Measurements from ENCODE around the gene TMEM176A. TPM values are rescaled to one million over a fixed set of nuclear protein-coding genes. Genes with fewer than 3 reads are reported as not detected.

Gene TMEM176A
- total and polyA plus RNA-seq, 9 donors, result 71.8 to 166 (median 127) TPM

DNA sequence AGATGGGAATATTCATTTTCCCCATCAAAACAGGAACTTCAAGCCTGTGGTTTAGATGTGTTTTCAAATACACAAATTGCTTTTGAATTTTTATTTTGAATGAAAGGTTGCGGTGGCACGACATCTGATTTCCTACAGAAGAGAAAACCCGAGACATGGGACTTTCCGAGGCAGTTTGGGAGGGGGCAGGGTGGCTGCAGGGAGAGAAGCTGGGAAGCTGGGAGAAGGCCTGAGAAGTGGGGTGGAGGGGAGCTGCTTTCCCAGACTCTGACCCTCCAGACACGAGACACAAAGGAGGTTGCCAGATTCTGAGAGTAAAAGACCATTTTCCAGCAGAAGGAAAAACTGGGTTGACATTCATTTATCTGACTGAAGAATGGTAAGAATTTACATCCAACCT lies 19.6 kb downstream of the TMEM176A start:
- TF ChIP-seq EP300 (IDR thresholded peaks at IDR 0.05) (no peak), POLR2A (IDR thresholded peaks at IDR 0.05) (no peak)
- TF ChIP-seq, protein P1, sequence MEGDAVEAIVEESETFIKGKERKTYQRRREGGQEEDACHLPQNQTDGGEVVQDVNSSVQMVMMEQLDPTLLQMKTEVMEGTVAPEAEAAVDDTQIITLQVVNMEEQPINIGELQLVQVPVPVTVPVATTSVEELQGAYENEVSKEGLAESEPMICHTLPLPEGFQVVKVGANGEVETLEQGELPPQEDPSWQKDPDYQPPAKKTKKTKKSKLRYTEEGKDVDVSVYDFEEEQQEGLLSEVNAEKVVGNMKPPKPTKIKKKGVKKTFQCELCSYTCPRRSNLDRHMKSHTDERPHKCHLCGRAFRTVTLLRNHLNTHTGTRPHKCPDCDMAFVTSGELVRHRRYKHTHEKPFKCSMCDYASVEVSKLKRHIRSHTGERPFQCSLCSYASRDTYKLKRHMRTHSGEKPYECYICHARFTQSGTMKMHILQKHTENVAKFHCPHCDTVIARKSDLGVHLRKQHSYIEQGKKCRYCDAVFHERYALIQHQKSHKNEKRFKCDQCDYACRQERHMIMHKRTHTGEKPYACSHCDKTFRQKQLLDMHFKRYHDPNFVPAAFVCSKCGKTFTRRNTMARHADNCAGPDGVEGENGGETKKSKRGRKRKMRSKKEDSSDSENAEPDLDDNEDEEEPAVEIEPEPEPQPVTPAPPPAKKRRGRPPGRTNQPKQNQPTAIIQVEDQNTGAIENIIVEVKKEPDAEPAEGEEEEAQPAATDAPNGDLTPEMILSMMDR (IDR thresholded peaks at IDR 0.05), result no peak
- Histone ChIP-seq H3K27me3 (no peaks in the 10 kb centered on the region), H3K36me3 (no peaks in the 10 kb centered on the region), H3K9me3 (no peaks in the 10 kb centered on the region), H3K4me3 (no peak overlapping the region), H3K4me1 (ENCODE audit: insufficient read depth) (no peaks in the 10 kb centered on the region), H3K27ac (no peak overlapping the region)
- intact Hi-C loops (cut with DNase I), result no loop called here
- WGBS, 3 donors, result 15 to 20% (median 16%) methylated on average over 5 of the region's 5 CpGs
- DNase-seq, result peak in 1 of 5 donors; percentile 26

DNA sequence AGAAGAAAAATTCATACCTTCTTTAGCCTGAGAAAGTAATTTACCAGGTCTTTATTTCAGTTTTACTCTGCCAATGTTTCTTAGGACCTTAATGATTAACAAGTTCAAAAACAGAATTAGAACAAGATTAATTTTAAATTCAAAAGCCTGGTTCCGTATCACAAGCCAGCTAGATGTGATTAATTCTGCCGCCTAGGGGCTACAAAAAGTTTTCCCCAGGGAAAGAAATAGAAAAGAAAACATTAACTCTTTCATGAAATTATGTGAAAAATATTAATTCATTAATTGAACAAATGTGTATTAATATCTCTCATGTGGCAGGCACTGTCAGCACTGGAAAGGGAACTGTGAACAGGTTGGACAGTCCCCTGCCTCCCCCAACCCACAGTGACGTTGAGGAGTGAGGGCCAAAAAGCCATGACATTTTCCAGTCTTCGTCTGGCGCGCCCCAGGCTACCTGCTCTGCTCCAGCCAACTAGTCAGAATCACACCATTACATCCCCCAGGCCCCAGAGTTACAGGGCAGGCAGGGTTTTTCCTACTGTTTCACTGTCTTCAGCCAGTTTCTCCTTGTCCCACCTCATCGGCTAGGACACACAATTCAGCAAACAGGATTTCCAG lies 20.1 kb downstream of the TMEM176A start:
- Histone ChIP-seq H3K9me3 (no peaks in the 10 kb centered on the region), H3K27me3 (no peaks in the 10 kb centered on the region), H3K36me3 (no peaks in the 10 kb centered on the region), H3K27ac (no peak overlapping the region), H3K4me1 (ENCODE audit: insufficient read depth) (no peaks in the 10 kb centered on the region), H3K4me3 (no peak overlapping the region)
- DNase-seq, result peak in 1 of 5 donors; percentile 16
- 43 to 68% (median 63%) methylated on average over 7 of the region's 7 CpGs for WGBS, 3 donors
- TF ChIP-seq EP300 (IDR thresholded peaks at IDR 0.05) (no peak), POLR2A (IDR thresholded peaks at IDR 0.05) (no peak)
- TF ChIP-seq, protein P1 (IDR thresholded peaks at IDR 0.05), result no peak
- intact Hi-C loops (cut with DNase I), result no loop called here

DNA sequence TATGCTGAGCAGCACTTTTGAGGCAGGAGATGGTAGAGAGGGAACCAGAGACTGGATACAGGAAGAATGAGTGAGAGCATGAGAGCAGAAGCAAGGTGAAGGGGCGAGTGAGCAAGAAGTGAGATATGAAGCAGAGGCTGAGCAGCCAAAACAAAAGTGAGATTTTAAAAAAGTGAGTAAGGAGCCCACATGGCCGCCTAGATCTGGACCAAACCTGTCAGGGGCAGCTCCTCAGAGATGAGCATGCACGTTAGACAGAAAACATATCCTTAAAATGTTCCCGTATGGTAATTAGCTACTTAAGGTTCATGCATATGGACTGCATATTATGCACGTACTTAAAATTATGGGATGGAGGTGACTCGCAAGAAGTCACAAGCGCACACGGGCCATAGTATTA lies 22.5 kb downstream of the TMEM176A start:
- Histone ChIP-seq H3K9me3 (no peaks in the 10 kb centered on the region), H3K4me3 (no peak overlapping the region), H3K27me3 (no peaks in the 10 kb centered on the region), H3K4me1 (ENCODE audit: insufficient read depth) (no peaks in the 10 kb centered on the region), H3K36me3 (no peaks in the 10 kb centered on the region), H3K27ac (no peak overlapping the region)
- TF ChIP-seq EP300 (IDR thresholded peaks at IDR 0.05), result no peak
- TF ChIP-seq, protein P1 (IDR thresholded peaks at IDR 0.05), result no peak
- TF ChIP-seq POLR2A (IDR thresholded peaks at IDR 0.05), result no peak
- intact Hi-C loops (cut with DNase I), result no loop called here
- WGBS, 3 donors, result 65 to 85% (median 72%) methylated on average over 8 of the region's 8 CpGs
- DNase-seq, result no peak

DNA sequence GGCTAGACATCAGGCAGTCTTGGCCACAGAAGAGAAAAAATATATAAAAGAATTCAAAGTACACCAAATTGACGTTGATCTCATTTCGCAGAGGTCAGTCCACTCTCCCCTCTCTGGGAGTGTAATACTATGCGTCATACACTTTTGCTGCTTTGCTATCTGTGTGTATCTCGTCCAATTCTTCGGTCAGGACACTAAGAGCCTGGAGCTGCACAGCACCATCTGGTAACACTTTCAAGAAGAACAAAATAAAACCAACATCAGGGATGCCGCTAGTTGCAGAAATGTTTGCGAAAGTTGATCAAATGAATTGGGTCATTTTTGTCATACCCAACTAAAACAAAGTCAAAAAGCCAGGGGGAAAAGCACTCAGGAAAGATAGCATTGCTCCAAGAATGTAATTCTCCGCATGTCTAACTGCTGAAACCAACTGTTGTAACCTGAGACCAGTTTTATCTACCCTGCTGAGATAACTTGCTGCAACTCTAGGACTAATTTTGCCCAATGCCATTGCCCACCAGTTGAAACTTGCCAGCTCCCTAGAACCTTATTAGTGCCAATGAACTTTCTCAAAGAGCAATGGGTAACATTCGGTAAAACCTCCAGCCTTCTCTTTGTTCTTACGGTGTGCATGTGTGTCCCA lies 23.0 kb downstream of the TMEM176A start:
- DNase-seq, result no peak
- H3K27me3 ChIP-seq, result no peaks in the 10 kb centered on the region
- H3K36me3 ChIP-seq, result no peaks in the 10 kb centered on the region
- H3K4me1 ChIP-seq (ENCODE audit: insufficient read depth), result no peaks in the 10 kb centered on the region
- H3K9me3 ChIP-seq, result no peaks in the 10 kb centered on the region
- 44 to 61% (median 55%) methylated on average over 10 of the region's 10 CpGs for WGBS, 3 donors
- intact Hi-C loops (cut with DNase I), result no loop called here
- H3K27ac ChIP-seq, result no peak overlapping the region
- TF ChIP-seq POLR2A (IDR thresholded peaks at IDR 0.05), result no peak
- TF ChIP-seq, protein P1 (IDR thresholded peaks at IDR 0.05), result no peak
- TF ChIP-seq EP300 (IDR thresholded peaks at IDR 0.05), result no peak
- no peak overlapping the region for H3K4me3 ChIP-seq
